ENCODE results near the gene OR10AD1.

The OR10AD1 gene

DNA sequence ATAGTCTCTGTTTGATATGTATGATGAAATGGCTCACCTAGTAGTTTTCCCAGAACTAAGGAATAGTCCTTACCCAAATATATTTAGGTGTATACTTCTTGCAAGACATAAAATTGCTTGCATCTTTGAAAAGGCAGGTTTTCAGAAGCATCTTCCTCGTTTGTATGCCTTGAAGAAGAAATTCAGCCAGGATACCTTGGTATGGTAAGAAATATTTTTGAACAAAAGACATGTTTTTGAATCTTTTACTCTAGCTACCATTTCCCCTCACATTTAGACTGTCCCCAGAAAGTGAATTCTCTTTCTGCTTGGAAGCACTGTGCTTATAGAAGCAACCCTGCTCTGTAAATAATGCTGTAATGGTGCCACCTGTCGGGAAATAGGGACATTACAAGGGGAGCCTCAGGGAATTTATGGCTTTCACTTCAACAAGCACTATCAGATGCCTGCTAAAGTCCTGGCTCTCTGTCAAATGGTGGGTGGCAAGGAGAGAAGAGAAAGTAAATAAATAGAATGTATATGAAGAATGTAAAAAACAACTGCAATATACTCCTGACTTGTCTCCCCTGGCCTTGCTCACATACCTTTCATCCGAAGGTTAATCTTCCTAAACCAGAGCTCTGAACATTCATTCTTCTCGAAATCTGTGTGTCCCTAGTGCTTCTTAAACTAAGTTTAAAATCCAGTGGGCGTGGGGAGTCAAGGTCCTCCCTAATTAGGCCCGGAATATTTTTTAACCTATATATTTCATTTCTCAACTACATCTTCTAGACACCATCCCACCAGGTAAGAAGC, 13.6 kb downstream of the OR10AD1 start:
- DNase-seq: peak; percentile 77

DNA sequence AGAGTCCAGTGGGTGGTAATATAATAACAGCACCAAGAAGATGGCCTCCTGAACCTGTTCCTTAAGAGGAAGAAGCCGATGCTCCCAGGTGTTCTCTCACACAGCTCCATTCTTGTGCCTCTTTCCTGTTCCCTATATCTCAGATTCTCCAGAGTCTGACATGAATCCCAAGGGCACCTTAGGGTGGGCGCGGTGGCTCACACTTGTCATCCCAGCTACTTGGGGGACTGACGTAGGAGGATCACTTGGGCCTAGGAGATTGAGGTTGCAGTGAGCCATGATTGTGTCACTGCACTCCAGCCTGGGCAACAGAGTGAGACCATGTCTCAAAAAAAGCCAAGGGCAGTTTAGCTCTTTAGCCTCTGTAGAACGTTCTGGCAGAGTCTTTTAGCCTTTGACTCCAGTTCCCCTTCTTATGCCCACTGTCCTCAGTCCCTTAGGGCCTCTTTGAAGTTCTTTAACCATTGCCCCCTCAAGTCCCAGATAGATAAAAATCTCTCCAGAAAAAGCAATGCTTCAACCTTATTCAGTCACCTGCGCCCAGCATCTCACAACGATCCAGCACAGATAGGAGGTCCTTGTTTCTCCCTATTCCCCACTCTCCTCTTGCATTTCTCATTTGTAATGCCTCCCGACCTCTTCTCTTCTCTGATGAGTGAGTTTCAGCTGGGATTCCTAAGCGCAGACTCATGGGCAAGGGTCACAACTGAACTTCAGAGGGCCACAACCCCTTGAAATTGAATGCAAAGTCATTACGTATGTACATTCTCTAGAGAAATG, 15.0 kb downstream of the OR10AD1 start:
- DNase-seq: no peak

GRCh38 chr12:48185181-48185919, 17.7 kb downstream of the OR10AD1 start:
- no peak for DNase-seq

DNA sequence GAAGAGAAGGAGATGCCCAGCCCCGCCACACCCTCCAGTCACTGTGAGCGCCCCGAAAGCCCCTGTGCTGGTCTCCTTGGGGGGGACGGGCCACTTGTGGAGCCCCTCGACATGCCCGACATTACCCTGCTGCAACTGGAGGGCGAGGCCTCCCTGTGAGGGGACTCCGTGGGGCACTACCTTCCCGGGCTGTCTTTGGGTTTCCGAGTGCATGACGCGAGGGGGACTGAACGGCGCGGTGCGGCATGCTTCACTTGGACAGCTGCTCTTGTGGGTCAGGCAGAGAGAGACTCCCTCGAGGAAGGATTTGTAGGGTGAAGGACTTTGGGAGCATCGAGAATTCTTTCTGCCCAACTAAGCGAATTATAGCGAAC, 18.6 kb downstream of the OR10AD1 start:
- peak; percentile 29 for DNase-seq

- peak; percentile 33 for DNase-seq
These were observed 19.1 kb downstream of the OR10AD1 start for GRCh38 chr12:48183876-48184548.

DNA sequence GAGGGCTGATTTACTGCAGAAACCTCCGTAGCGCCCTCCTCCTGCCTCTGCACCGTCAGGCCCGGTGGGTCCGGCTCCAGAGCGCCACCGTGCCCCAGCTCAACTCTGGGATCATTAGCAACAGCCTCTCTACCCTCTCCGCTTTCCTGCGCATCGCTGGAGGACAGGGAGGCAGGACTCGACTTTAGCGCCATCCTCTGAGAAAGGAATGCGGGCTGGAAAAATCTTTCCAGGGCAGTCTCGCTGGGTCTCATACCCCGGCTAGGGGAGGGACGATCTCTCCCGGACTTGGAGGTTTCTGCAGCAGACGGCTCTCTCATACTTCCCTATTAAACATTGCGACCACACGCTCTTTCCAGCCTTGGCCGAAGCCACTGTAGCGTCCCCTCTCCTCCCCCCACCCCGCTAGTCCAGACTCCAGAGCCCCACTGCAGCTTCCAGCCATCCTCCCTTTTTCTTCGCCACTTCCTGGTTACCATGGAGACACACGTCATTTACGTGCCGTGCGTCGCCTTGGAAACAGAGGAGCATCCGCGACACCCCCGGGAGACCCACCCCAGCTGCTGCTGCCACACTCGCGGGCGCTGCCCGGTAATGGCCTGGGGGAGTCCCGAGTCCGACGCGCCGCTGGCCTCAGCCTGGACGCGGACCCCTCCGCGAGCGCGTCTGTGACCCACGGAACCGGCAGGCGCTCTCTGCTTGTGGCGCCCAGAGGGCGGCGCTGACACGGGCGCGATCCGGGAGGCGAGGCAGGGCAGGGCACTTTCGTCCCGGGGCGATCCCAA, 19.8 kb downstream of the OR10AD1 start, which contains the start of gene CCDC184:
CCDC184 (plus strand) TSS at position 554 of the 785 bp plus-strand sequence. CDS start 479 bp downstream, outside the sequence.
- DNase-seq: peak; percentile 79

DNA sequence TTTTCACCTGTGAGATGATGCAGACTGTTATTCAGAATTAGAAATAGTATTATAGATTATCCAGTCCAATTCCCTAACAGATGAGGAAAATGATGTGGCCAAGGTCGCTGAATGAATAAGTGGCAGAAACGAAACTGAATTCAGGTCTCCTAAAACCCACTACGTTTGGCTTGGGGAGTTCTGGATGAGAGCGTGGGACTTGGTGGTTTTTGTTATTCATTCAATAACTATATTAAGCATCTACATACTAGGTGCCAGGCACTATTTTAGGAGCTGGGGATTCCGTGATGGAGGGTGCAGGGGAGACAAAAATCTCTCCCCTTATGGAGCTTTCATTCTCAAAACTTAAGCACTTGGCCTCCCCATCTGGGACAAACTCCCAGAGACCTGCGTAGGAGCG, 20.5 kb downstream of the OR10AD1 start:
- no peak for DNase-seq

- DNase-seq: no peak
These were observed 22.1 kb downstream of the OR10AD1 start for GRCh38 chr12:48180857-48181495.

DNA sequence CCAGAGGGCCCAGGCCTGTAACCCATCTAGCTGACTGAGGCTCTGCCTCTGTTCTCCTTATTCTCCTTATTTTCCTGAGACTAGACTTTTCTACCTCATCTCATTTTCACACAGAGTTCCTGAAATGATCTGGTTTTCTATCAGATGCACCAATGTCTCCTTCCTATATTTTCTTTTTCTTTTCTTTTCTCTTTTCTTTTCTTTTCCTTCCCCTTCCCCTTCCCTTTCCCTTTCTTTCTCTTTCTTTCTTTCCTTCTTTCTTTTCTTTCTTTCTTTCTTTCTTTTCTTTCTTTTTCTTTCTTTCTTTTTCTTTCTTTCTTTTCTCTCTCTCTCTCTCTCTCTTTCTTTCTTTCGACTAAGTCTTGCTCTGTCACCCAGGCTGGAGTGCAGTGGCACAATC, 22.7 kb downstream of the OR10AD1 start:
- no peak for DNase-seq

GRCh38 chr12:48179466-48179865, 23.6 kb downstream of the OR10AD1 start:
- no peak for DNase-seq

DNA sequence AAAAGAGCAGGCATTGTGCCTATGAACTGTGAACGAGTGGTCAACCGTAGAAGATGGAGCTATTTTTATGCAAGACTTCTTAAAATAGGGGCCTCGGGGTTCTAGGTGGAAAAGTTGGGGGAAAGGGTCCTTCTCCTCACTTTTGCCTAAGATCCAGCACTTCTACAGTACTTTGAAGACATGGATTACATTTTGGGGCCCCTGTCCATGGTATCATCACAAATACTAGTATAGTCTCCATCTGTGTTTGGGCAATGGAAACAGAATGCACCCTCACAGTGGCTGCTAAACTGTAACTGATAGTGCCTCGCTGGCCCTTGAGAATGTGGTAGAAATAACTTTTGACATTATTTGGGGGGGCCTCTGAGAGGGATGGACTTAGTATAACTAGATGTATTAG, 25.1 kb downstream of the OR10AD1 start:
- no peak for DNase-seq

GRCh38 chr12:48176417-48176751, 26.7 kb downstream of the OR10AD1 start:
- no peak for DNase-seq

DNA sequence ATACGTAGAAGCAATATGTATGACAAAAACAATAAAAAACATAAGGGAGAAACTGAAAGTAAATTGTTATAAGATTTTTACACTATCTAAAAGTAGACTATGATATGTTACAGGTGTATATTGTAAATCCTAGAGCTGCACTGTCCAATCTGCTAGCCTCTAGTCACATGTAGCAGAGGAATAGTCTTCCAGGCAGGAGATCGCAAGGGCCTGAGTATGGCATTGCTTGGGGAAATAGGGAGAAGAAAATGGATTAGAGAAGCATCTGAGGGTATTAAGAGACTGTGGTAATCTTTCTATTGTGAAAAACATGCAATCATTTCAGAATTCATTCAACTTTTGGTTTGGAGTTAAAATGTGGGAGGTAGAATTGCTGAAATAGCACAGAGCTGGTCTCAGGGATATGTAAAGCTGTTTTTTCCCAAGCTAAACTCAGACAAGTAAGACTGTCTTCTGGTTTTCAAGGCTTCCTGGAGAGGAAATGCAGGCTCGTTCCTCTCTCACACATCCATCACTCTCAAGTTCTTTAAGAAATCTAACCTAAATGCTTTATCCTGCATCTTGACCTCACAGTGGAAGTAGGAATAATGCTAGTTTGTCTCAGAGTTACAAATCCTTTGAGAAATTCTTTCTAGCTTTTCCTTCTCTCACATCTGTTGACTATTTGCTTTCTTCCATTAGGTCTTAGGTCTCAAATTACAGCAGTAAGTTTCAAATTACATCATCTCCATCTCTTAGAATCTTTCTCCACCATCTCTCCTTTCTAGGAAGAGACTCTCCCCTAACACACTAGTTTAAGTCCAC, 27.3 kb downstream of the OR10AD1 start:
- DNase-seq: no peak

GRCh38 chr12:48169011-48169410, 34.1 kb downstream of the OR10AD1 start:
- no peak for DNase-seq

DNA sequence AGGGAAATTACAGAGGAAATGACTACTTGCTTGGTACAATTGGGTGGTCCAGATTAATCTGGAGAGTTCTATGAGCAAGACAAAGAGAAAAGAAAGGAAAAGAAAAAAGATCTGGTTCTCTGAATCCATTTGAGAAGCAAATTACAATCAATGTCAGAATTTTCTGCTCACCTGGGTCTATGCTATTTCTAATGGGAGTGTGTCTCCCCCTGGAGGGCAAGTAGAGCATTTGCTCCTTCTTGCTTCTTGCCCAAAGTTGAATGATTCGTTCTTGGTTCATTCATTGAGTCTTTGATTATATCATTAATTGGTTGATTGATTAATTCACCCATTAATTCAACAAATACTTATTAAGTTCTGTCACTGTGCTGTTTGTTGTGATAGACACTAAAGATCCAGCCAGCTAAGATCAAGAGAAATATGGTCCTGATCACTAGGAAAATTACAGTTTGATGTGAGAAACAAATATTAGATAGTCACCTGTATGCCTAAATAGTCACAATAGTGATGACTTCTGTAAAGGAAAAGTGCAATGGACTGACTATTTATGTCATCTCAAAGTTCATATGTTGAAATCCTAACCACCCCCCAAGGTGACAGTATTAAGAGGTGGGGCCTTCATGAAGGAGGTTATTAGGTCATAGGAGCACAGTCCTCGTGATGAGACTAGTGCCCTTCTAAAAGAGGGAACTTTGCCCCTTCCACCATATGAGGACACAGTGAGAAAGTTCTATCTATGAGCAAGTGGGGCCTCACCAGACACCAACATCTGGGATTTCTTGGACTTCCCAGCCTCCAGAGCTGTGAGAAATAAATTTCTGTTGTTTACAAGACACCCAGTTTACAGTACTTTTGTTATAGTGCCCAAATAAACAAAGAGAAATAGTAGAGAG, 37.8 kb downstream of the OR10AD1 start:
- DNase-seq: peak; percentile 41

GRCh38 chr12:48164451-48164850, 38.6 kb downstream of the OR10AD1 start:
- no peak for DNase-seq

DNA sequence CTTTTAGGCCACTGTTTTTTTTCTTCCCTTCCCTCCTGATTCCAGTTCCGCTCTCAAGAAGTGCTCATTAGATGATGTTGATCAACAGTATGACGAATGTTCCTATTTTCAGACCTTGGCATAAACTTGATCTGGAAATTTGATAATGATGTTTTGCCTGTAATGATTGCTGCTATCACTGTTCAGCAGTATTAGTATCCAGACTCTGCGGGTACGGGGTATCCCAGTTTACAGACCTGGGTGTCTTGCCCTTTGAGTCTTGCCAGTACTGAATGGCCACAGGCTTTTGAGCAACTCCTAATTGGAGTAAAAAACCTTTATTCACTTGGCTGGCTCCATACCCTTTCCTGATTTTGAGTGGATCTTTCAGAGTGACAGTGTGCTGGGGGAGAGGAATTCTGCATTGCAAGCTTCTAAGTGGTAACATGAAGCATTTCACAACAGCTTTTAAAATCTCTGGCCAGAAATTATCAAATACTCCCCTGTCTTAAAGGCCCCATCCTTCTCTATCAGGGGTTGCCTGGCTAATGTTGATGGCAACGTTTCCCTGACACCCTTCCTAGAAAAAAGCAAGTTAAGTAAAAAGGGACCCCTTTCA, 39.8 kb downstream of the OR10AD1 start:
- no peak for DNase-seq

GRCh38 chr12:48160807-48161206, 42.3 kb downstream of the OR10AD1 start:
- peak; percentile 31 for DNase-seq

DNA sequence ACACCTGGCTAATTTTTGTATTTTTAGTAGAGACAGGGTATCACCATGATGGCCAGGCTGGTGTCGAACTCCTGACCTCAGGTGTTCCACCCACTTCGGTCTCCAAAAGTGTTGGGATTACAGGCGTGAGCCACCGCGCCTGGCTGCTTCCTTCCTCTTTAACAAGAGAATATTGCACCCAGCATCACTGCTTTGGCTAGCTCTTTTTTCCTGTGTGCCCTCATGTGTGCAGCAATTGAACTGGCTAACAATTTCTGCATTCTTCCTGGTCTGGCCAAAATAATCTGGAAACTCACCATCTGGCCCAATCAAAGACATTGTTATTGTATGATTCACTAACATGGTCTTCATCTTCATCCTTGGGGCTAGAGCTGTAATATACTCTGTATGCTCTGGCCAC, 43.0 kb downstream of the OR10AD1 start:
- DNase-seq: no peak
